Kidney (tissue), 14 donors: ENCODE data around the gene TTC36. TPM values are rescaled to one million over a fixed set of nuclear protein-coding genes. Genes with fewer than 3 reads are reported as not detected.

Experiments
- DNase-seq, 5 donors: peaks; one replicate each; pipeline ENCODE4 v3.0.0-alpha.2; 2013 to 2020
- FAIRE-seq: peaks from 2 replicates; lab custom pipeline; 2012; peaks lifted over from hg19 to GRCh38; lab: Jason Lieb, UNC
- H3K27ac ChIP-seq, 2 donors: one replicate each; pipeline ENCODE4 v1.7.0; 2013; ENCODE audit warnings: low read depth in 2 of 2, low read length in 2 of 2, inconsistent platforms in 1 of 2
- H3K27me3 ChIP-seq: one replicate; pipeline ENCODE4 v1.7.1; 2013; ENCODE audit warnings: low read length, inconsistent platforms; ENCODE audit not compliant: control insufficient read depth, insufficient read depth
- H3K36me3 ChIP-seq, 3 donors: one replicate each; pipeline versions ENCODE4 v1.7.0 to v1.7.1; 2013; ENCODE audit warnings: low read length in 3 of 3, control low read depth in 1 of 3, inconsistent platforms in 1 of 3; ENCODE audit not compliant: insufficient read depth in 3 of 3, control insufficient read depth in 2 of 3
- H3K4me1 ChIP-seq, 3 donors: one replicate each; pipeline versions ENCODE4 v1.7.0 to v1.7.1; 2013; ENCODE audit warnings: low read length in 3 of 3, inconsistent platforms in 1 of 3, low read depth in 1 of 3; ENCODE audit not compliant: control insufficient read depth in 2 of 3, insufficient read depth in 2 of 3
- H3K4me3 ChIP-seq, 3 donors: one replicate each; pipeline versions ENCODE4 v1.7.0 to v1.8.1; 2013; ENCODE audit warnings: low read length in 3 of 3, control low read depth in 1 of 3, inconsistent platforms in 1 of 3
- H3K9ac ChIP-seq, 3 donors: one replicate each; pipeline versions ENCODE4 v1.7.0 to v1.7.1; 2013; ENCODE audit warnings: low read length in 3 of 3, control low read depth in 1 of 3, inconsistent platforms in 1 of 3
- H3K9me3 ChIP-seq, 3 donors: one replicate each; pipeline versions ENCODE4 v1.7.0 to v1.7.1; 2013; ENCODE audit warnings: low read length in 3 of 3, control low read depth in 1 of 3, inconsistent platforms in 1 of 3; ENCODE audit not compliant: control insufficient read depth in 2 of 3, insufficient read depth in 1 of 3
- CTCF ChIP-seq: IDR thresholded peaks from 3 replicates; pipeline ENCODE4 v1.5.1; 2012; ENCODE audit warnings: mild to moderate bottlenecking, moderate library complexity, borderline replicate concordance; ENCODE audit not compliant: insufficient read depth; ENCODE audit errors: extremely low read depth
- intact Hi-C: fragments of 100-400 bp; cut with DNase I; formaldehyde crosslinking; loops from one replicate; pipeline ENCODE4 v1.11.1; 2022
- polyA plus RNA-seq: library from polyadenylated mRNA; stranded (reverse); fragments of 350-450 nt; fragmentation: Illumina TruSeq; extraction: RNeasy Lipid Tissue Mini Kit (QIAGEN cat#74804); gene quantifications from one replicate; pipeline ENCODE4 v1.2.3, GENCODE V29; 2014; ENCODE audit warnings: low read depth, low replicate concordance; ENCODE audit not compliant: insufficient read depth
- total RNA-seq: library from RNA; stranded (reverse); fragmentation: NEBNext Ultra II Directional; extraction: Animal tissue kit (Norgen Biotek cat#: 25700); gene quantifications from one replicate; pipeline ENCODE4 v1.2.1, GENCODE V29; 2021
- donor health status: control.
- donor health status: control.
- donor health status: control.
- donor health status: control.
- donor health status: control.
- donor health status: DM: yes; HTN: yes; CAD: no.
- donor health status: Normal renal cell carcinoma (clear cell type).

Gene TTC36
- total and polyA plus RNA-seq, 2 donors from 2014 or later, result 1.1 to 12.7 TPM

- no peak overlapping the region for H3K27ac ChIP-seq
- no peak overlapping the region for H3K9ac ChIP-seq
- FAIRE-seq (no peak), DNase-seq (no peak)
- no peak overlapping the region for H3K4me3 ChIP-seq
- intact Hi-C loops, result no loop called here
- no peaks in the 10 kb centered on the region for H3K4me1 ChIP-seq
- H3K36me3 ChIP-seq, result peaks cover 0 to 9% (median 8%) of the 10 kb centered on the region in 3 donors
- no peaks in the 10 kb centered on the region for H3K9me3 ChIP-seq
- no peaks in the 10 kb centered on the region for H3K27me3 ChIP-seq
- TF ChIP-seq CTCF, result no peak
These were observed 18.3 kb downstream of the TTC36 start for GRCh38 chr11:118545533-118545932.

- no peak for TF ChIP-seq CTCF
- Histone ChIP-seq H3K36me3 (peaks cover 0 to 16% (median 15%) of the 10 kb centered on the region in 3 donors), H3K9ac (no peak overlapping the region), H3K27me3 (no peaks in the 10 kb centered on the region), H3K4me3 (no peak overlapping the region), H3K4me1 (no peaks in the 10 kb centered on the region), H3K9me3 (no peaks in the 10 kb centered on the region), H3K27ac (no peak overlapping the region)
- no peak for DNase-seq
- no peak for FAIRE-seq
- intact Hi-C loops, result no loop called here
These were observed 19.9 kb downstream of the TTC36 start for GRCh38 chr11:118547132-118547531.

GRCh38 chr11:118552341-118552740 is 25.1 kb downstream of the TTC36 start:
- Histone ChIP-seq H3K27ac (no peak overlapping the region), H3K4me1 (no peaks in the 10 kb centered on the region), H3K27me3 (no peaks in the 10 kb centered on the region), H3K9me3 (no peaks in the 10 kb centered on the region), H3K4me3 (no peak overlapping the region), H3K9ac (no peak overlapping the region), H3K36me3 (peaks cover 2 to 21% (median 17%) of the 10 kb centered on the region in 3 donors)
- TF ChIP-seq CTCF, result no peak
- intact Hi-C loops, result no loop called here
- FAIRE-seq (no peak), DNase-seq (no peak)

- no peaks in the 10 kb centered on the region for H3K9me3 ChIP-seq
- DNase-seq, result no peak
- H3K36me3 ChIP-seq, result peaks cover 0 to 17% (median 6%) of the 10 kb centered on the region in 3 donors
- H3K27ac ChIP-seq, result no peak overlapping the region
- H3K9ac ChIP-seq, result no peak overlapping the region
- no peaks in the 10 kb centered on the region for H3K27me3 ChIP-seq
- H3K4me1 ChIP-seq, result peaks cover 0 to 3% (median 0%) of the 10 kb centered on the region in 3 donors
- no peak for TF ChIP-seq CTCF
- intact Hi-C loops, result no loop called here
- H3K4me3 ChIP-seq, result no peak overlapping the region
- FAIRE-seq, result no peak
These were observed 33.5 kb downstream of the TTC36 start for GRCh38 chr11:118560806-118561205.
